Posterior cingulate gyrus (tissue), 11 donors: ENCODE measurements around the gene FA2H.
"Not testable (repeated sequence)": the region's sequence is repeated elsewhere in the genome, so short reads cannot be mapped to it uniquely, and the experiment has no call there.

ENCODE experiments used
- DNase-seq, 10 donors: peaks; one replicate each; pipeline versions ENCODE4 v3.0.0 to v3.0.0-alpha.2; 2020 to 2021; ENCODE audit warnings: mixed read lengths in 3 of 10
- intact Hi-C: fragments of 100-400 bp; cut with DNase I; formaldehyde crosslinking; loops from one replicate; pipeline ENCODE4 v1.15.1; 2023

The FA2H gene

GRCh38 chr16:74729783-74730683 lies 44.6 kb downstream of the FA2H start:
- intact Hi-C loops = no loop called here
- peak in 2 of 10 donors; percentile 44 to 59 for DNase-seq

GRCh38 chr16:74727903-74728302 lies 46.7 kb downstream of the FA2H start:
- DNase-seq = peak in 1 of 10 donors; percentile 2
- intact Hi-C loops = no loop called here

- intact Hi-C loops = no loop called here
- peak in 2 of 10 donors; percentile 8 to 9 for DNase-seq
Observed at GRCh38 chr16:74726716-74727115, 47.9 kb downstream of the FA2H start.

- intact Hi-C loops = loop anchor here (2.0 kb wide), 1 partner anchor 23 kb away; no protein-coding TSS in a partner anchor
Observed at GRCh38 chr16:74725651-74726455, 48.8 kb downstream of the FA2H start.

GRCh38 chr16:74724820-74725549 lies 49.6 kb downstream of the FA2H start:
- DNase-seq = peak; percentile 86 to 99 (median 94)
- intact Hi-C loops = loop anchor here (1.0 to 2.0 kb wide), 2 partner anchors 24 to 49 kb away; partner anchors contain the start of gene FA2H

More at GRCh38 chr16:74725651-74726455, 48.8 kb downstream of the FA2H start:
- peak in 3 of 10 donors; percentile 19 to 36 (median 30) for DNase-seq

- intact Hi-C loops = no loop called here
- DNase-seq = peak in 3 of 10 donors; percentile 26 to 71 (median 56)
Observed at GRCh38 chr16:74723256-74723655, 51.4 kb downstream of the FA2H start.

- intact Hi-C loops = not testable (repeated sequence)
Observed at GRCh38 chr16:74722156-74722555, 52.5 kb downstream of the FA2H start.

GRCh38 chr16:74721716-74722115 lies 52.9 kb downstream of the FA2H start:
- DNase-seq = peak in 3 of 10 donors; percentile 45 to 72 (median 55)
- intact Hi-C loops = no loop called here

More at GRCh38 chr16:74722156-74722555, 52.5 kb downstream of the FA2H start:
- DNase-seq = peak in 3 of 10 donors; percentile 5 to 35 (median 9)

- intact Hi-C loops = no loop called here
- DNase-seq = peak in 1 of 10 donors; percentile 2
Observed at GRCh38 chr16:74720579-74720978, 54.0 kb downstream of the FA2H start.

- intact Hi-C loops = no loop called here
- peak in 3 of 10 donors; percentile 52 to 66 (median 60) for DNase-seq
Observed at GRCh38 chr16:74718741-74719610, 55.6 kb downstream of the FA2H start.

- DNase-seq = peak in 2 of 10 donors; percentile 7 to 55
- intact Hi-C loops = no loop called here
Observed at GRCh38 chr16:74718140-74718539, 56.5 kb downstream of the FA2H start.

GRCh38 chr16:74717367-74717766 lies 57.3 kb downstream of the FA2H start:
- peak in 2 of 10 donors; percentile 58 to 81 for DNase-seq
- intact Hi-C loops = no loop called here

- DNase-seq = peak in 3 of 10 donors; percentile 51 to 77 (median 70)
- intact Hi-C loops = no loop called here
Observed at GRCh38 chr16:74716355-74716754, 58.3 kb downstream of the FA2H start.

GRCh38 chr16:74713876-74714275 lies 60.7 kb downstream of the FA2H start:
- peak in 2 of 10 donors; percentile 29 to 73 for DNase-seq
- intact Hi-C loops = no loop called here

GRCh38 chr16:74713325-74713724 lies 61.3 kb downstream of the FA2H start:
- peak in 3 of 10 donors; percentile 51 to 86 (median 66) for DNase-seq
- intact Hi-C loops = no loop called here

GRCh38 chr16:74711938-74712337 lies 62.7 kb downstream of the FA2H start:
- intact Hi-C loops = no loop called here
- DNase-seq = peak in 2 of 10 donors; percentile 59 to 65

- DNase-seq = peak in 1 of 10 donors; percentile 12
- intact Hi-C loops = no loop called here
Observed at GRCh38 chr16:74710401-74710800, 64.2 kb downstream of the FA2H start.

GRCh38 chr16:74709441-74709877 lies 65.2 kb downstream of the FA2H start:
- peak; percentile 78 to 98 (median 90) for DNase-seq
- intact Hi-C loops = loop anchor here (1.0 to 10.0 kb wide), 3 partner anchors 104 to 285 kb away; partner anchors contain the start of gene ZNRF1
